ENCODE results near the gene HSD3B7.

HSD3B7 gene

GRCh38 chr16:30982548-30983288 is 2.3 kb upstream of the HSD3B7 start:
- no peak for FAIRE-seq
- DNase-seq (ENCODE audit: insufficient read length, low spot score) = no peak

- DNase-seq (ENCODE audit: insufficient read length, low spot score) (no peak), FAIRE-seq (no peak)
Measured at GRCh38 chr16:30983289-30983889, 1.6 kb upstream of the HSD3B7 start.

GRCh38 chr16:30983898-30984610 is 953 bp upstream of the HSD3B7 start:
- no peak for FAIRE-seq

GRCh38 chr16:30985401-30986128 is 558 bp downstream of the HSD3B7 start:
- FAIRE-seq (no peak), DNase-seq (ENCODE audit: insufficient read length, low spot score) (no peak)

More at GRCh38 chr16:30983898-30984610, 953 bp upstream of the HSD3B7 start:
- no peak for DNase-seq (ENCODE audit: insufficient read length, low spot score)

- FAIRE-seq (no peak), DNase-seq (ENCODE audit: insufficient read length, low spot score) (no peak)
Measured at GRCh38 chr16:30986129-30986991, 1.4 kb downstream of the HSD3B7 start.

- no peak for FAIRE-seq
Measured at GRCh38 chr16:30987581-30988190, 2.7 kb downstream of the HSD3B7 start.

GRCh38 chr16:30989469-30990047 is 4.6 kb downstream of the HSD3B7 start:
- no peak for FAIRE-seq
- DNase-seq (ENCODE audit: insufficient read length, low spot score) = no peak

More at GRCh38 chr16:30987581-30988190, 2.7 kb downstream of the HSD3B7 start:
- DNase-seq (ENCODE audit: insufficient read length, low spot score) = no peak

- FAIRE-seq (no peak), DNase-seq (ENCODE audit: insufficient read length, low spot score) (no peak)
Measured at GRCh38 chr16:30990105-30990504, 5.1 kb downstream of the HSD3B7 start.

- FAIRE-seq (no peak), DNase-seq (ENCODE audit: insufficient read length, low spot score) (no peak)
Measured at GRCh38 chr16:30991052-30991451, 6.0 kb downstream of the HSD3B7 start.

- no peak for DNase-seq (ENCODE audit: insufficient read length, low spot score)
- no peak for FAIRE-seq
Measured at GRCh38 chr16:30992276-30992780, 7.3 kb downstream of the HSD3B7 start.

- FAIRE-seq (no peak), DNase-seq (ENCODE audit: insufficient read length, low spot score) (no peak)
Measured at GRCh38 chr16:30992931-30993816, 8.2 kb downstream of the HSD3B7 start.

GRCh38 chr16:30995927-30996323 is 10.9 kb downstream of the HSD3B7 start:
- FAIRE-seq (no peak), DNase-seq (ENCODE audit: insufficient read length, low spot score) (no peak)

- DNase-seq (ENCODE audit: insufficient read length, low spot score) (no peak), FAIRE-seq (no peak)
Measured at GRCh38 chr16:30996324-30996984, 11.4 kb downstream of the HSD3B7 start.

GRCh38 chr16:30996985-30997724 is 12.1 kb downstream of the HSD3B7 start:
- DNase-seq (ENCODE audit: insufficient read length, low spot score) = peak; percentile 99
- peak; percentile 8 for FAIRE-seq

- no peak for DNase-seq (ENCODE audit: insufficient read length, low spot score)
- FAIRE-seq = no peak
Measured at GRCh38 chr16:30997725-30998711, 13.0 kb downstream of the HSD3B7 start.

All from GM19239 (cell line).